CD4-positive, CD25-positive, alpha-beta regulatory T cell (primary cell): ENCODE data around the gene CYP2C8. TPM values are rescaled to one million over a fixed set of nuclear protein-coding genes. Genes with fewer than 3 reads are reported as not detected.
"Not testable (repeated sequence)": the region's sequence is repeated elsewhere in the genome, so short reads cannot be mapped to it uniquely, and the experiment has no call there.

ENCODE experiments used
- ATAC-seq, 2 donors: fragments of 150-1000 bp; cut with Tn5 transposase; one replicate each; pipeline ENCODE4 v1.10.0; 2021; ENCODE audit warnings: low read depth in 2 of 2, moderate number of reproducible peaks in 2 of 2, moderate library complexity in 1 of 2
- DNase-seq, 3 donors: peaks; one replicate each; pipeline versions ENCODE4 v3.0.0 to v3.0.0-alpha.2; 2012 to 2022; ENCODE audit warnings: mixed read lengths in 1 of 3
- H3K27ac ChIP-seq: one replicate; pipeline ENCODE4 v1.7.0; 2013; ENCODE audit warnings: mild to moderate bottlenecking, low read length; ENCODE audit not compliant: insufficient read depth, poor library complexity, severe bottlenecking
- H3K27me3 ChIP-seq: one replicate; pipeline ENCODE4 v1.7.0; 2013; ENCODE audit warnings: low read length; ENCODE audit not compliant: control insufficient read depth, insufficient read depth
- H3K36me3 ChIP-seq: one replicate; pipeline ENCODE4 v1.7.0; 2013; ENCODE audit warnings: mild to moderate bottlenecking, low read length, moderate library complexity; ENCODE audit not compliant: control insufficient read depth, insufficient read depth
- H3K4me1 ChIP-seq: 2 replicates; pipeline ENCODE4 v1.7.0; 2013; ENCODE audit warnings: mild to moderate bottlenecking, low read length; ENCODE audit not compliant: insufficient read depth, control insufficient read depth, poor library complexity, severe bottlenecking
- H3K4me3 ChIP-seq: one replicate; pipeline ENCODE4 v1.7.0; 2013; ENCODE audit warnings: low read depth, mild to moderate bottlenecking, low read length, moderate library complexity
- H3K9me3 ChIP-seq, 2 experiments: 1 replicate in 1 of 2; 2 replicates in 1 of 2; pipeline ENCODE4 v1.7.0; 2013; ENCODE audit warnings: low read length in 2 of 2, mild to moderate bottlenecking in 1 of 2, moderate library complexity in 1 of 2; ENCODE audit not compliant: control insufficient read depth in 2 of 2
- H3K27ac Mint-ChIP-seq, 3 donors: one replicate each; pipeline ENCODE4 v1.8.0; 2020 to 2022; ENCODE audit warnings: mild to moderate bottlenecking in 3 of 3, mixed read lengths in 3 of 3, moderate library complexity in 2 of 3
- H3K27me3 Mint-ChIP-seq: one replicate; pipeline ENCODE4 v1.8.0; 2022; ENCODE audit warnings: mild to moderate bottlenecking, mixed read lengths
- H3K36me3 Mint-ChIP-seq: one replicate; pipeline ENCODE4 v1.8.0; 2020; ENCODE audit warnings: mixed read lengths
- H3K4me1 Mint-ChIP-seq, 4 donors: one replicate each; pipeline ENCODE4 v1.8.0; 2020 to 2022; ENCODE audit warnings: mixed read lengths in 4 of 4, mild to moderate bottlenecking in 1 of 4
- H3K4me3 Mint-ChIP-seq, 4 donors: one replicate each; pipeline ENCODE4 v1.8.0; 2020 to 2022; ENCODE audit warnings: mild to moderate bottlenecking in 4 of 4, mixed read lengths in 4 of 4, moderate library complexity in 3 of 4
- H3K9me3 Mint-ChIP-seq, 7 donors: one replicate each; pipeline ENCODE4 v1.8.0; 2020 to 2022; ENCODE audit warnings: mixed read lengths in 7 of 7, mild to moderate bottlenecking in 3 of 7, moderate library complexity in 2 of 7
- polyA plus RNA-seq, 4 donors: library from polyadenylated mRNA; unstranded; fragments of 300-500 nt; fragmentation: Illumina TruSeq; gene quantifications; one replicate each; pipeline ENCODE4 v1.2.3, GENCODE V29; 2021
- total RNA-seq: library from RNA; stranded (reverse); gene quantifications from one replicate; pipeline ENCODE4 v1.2.3, GENCODE V29; 2022

The CYP2C8 gene
- not detected for total RNA-seq
- not detected for polyA plus RNA-seq

- no peaks in the 10 kb centered on the region for H3K36me3 Mint-ChIP-seq
- H3K4me1 Mint-ChIP-seq = no peaks in the 10 kb centered on the region
- no peak within 1 kb of the TSS for H3K4me3 ChIP-seq
- DNase-seq (no peak), ATAC-seq (no peak)
- H3K27ac Mint-ChIP-seq = no peak within 1 kb of the TSS
- no peaks in the 10 kb centered on the region for H3K27me3 Mint-ChIP-seq
- H3K36me3 ChIP-seq = no peaks in the 10 kb centered on the region
- peaks cover 0 to 2% (median 0%) of the 10 kb centered on the region in 7 donors for H3K9me3 Mint-ChIP-seq
- no peak within 1 kb of the TSS for H3K4me3 Mint-ChIP-seq
- H3K9me3 ChIP-seq = no peaks in the 10 kb centered on the region
- no peaks in the 10 kb centered on the region for H3K4me1 ChIP-seq
- no peak within 1 kb of the TSS for H3K27ac ChIP-seq
- no peaks in the 10 kb centered on the region for H3K27me3 ChIP-seq
Observed at GRCh38 chr10:95069286-95069685, at the start of gene CYP2C8. Gene CYP2C8 (minus strand): TSS chr10:95069497. CDS start chr10:95069402, 95 bp downstream.

- Mint-ChIP-seq H3K9me3 (peaks cover 0 to 36% (median 7%) of the 10 kb centered on the region in 7 donors), H3K36me3 (no peaks in the 10 kb centered on the region), H3K4me3 (no peak overlapping the region), H3K27me3 (peaks cover 4% of the 10 kb centered on the region), H3K27ac (no peak overlapping the region), H3K4me1 (no peaks in the 10 kb centered on the region)
- Histone ChIP-seq H3K4me3 (no peak overlapping the region), H3K27ac (no peak overlapping the region), H3K9me3 (no peaks in the 10 kb centered on the region), H3K36me3 (no peaks in the 10 kb centered on the region), H3K4me1 (no peaks in the 10 kb centered on the region), H3K27me3 (no peaks in the 10 kb centered on the region)
- ATAC-seq (no peak), DNase-seq (no peak)
Observed at GRCh38 chr10:95116869-95117269, 47.6 kb upstream of the CYP2C8 start.

- not testable (repeated sequence) for H3K4me1 ChIP-seq, H3K27ac ChIP-seq, H3K27ac Mint-ChIP-seq, DNase-seq, H3K36me3 ChIP-seq, H3K27me3 ChIP-seq, H3K4me3 ChIP-seq, H3K9me3 ChIP-seq, ATAC-seq, H3K27me3 Mint-ChIP-seq, H3K4me3 Mint-ChIP-seq, H3K4me1 Mint-ChIP-seq, H3K36me3 Mint-ChIP-seq
- peaks cover 0 to 17% (median 2%) of the 10 kb centered on the region in 7 donors for H3K9me3 Mint-ChIP-seq
Observed at GRCh38 chr10:95110823-95111222, 41.5 kb upstream of the CYP2C8 start.

- Histone ChIP-seq H3K9me3 (no peaks in the 10 kb centered on the region), H3K4me3 (no peak overlapping the region), H3K36me3 (no peaks in the 10 kb centered on the region), H3K27me3 (no peaks in the 10 kb centered on the region), H3K4me1 (no peaks in the 10 kb centered on the region), H3K27ac (no peak overlapping the region)
- Mint-ChIP-seq H3K27me3 (peaks cover 4% of the 10 kb centered on the region), H3K4me1 (no peaks in the 10 kb centered on the region), H3K27ac (no peak overlapping the region), H3K36me3 (no peaks in the 10 kb centered on the region), H3K9me3 (peaks cover 0 to 2% (median 0%) of the 10 kb centered on the region in 7 donors), H3K4me3 (no peak overlapping the region)
- no peak for DNase-seq
- ATAC-seq = no peak
Observed at GRCh38 chr10:95097805-95098204, 28.5 kb upstream of the CYP2C8 start.

- Histone ChIP-seq H3K9me3 (no peaks in the 10 kb centered on the region), H3K27me3 (no peaks in the 10 kb centered on the region), H3K36me3 (no peaks in the 10 kb centered on the region), H3K4me1 (no peaks in the 10 kb centered on the region), H3K27ac (no peak overlapping the region), H3K4me3 (no peak overlapping the region)
- no peak for DNase-seq
- H3K4me1 Mint-ChIP-seq = no peaks in the 10 kb centered on the region
- H3K4me3 Mint-ChIP-seq = no peak overlapping the region
- ATAC-seq = no peak
- H3K27me3 Mint-ChIP-seq = peaks cover 4% of the 10 kb centered on the region
- H3K36me3 Mint-ChIP-seq = no peaks in the 10 kb centered on the region
- H3K9me3 Mint-ChIP-seq = peaks cover 0 to 3% (median 0%) of the 10 kb centered on the region in 7 donors
- H3K27ac Mint-ChIP-seq = no peak overlapping the region
Observed at GRCh38 chr10:95096143-95096542, 26.8 kb upstream of the CYP2C8 start.

- H3K27me3 ChIP-seq, H3K4me3 ChIP-seq, H3K36me3 ChIP-seq, H3K4me1 ChIP-seq, H3K4me3 Mint-ChIP-seq, H3K36me3 Mint-ChIP-seq, H3K9me3 ChIP-seq, H3K27ac ChIP-seq, H3K4me1 Mint-ChIP-seq, H3K9me3 Mint-ChIP-seq, H3K27ac Mint-ChIP-seq, DNase-seq, ATAC-seq, H3K27me3 Mint-ChIP-seq: not testable (repeated sequence)
Observed at GRCh38 chr10:95079626-95080025, 10.3 kb upstream of the CYP2C8 start.

- no peak overlapping the region for H3K4me3 ChIP-seq
- H3K9me3 ChIP-seq = no peaks in the 10 kb centered on the region
- no peaks in the 10 kb centered on the region for H3K36me3 Mint-ChIP-seq
- H3K9me3 Mint-ChIP-seq = peaks cover 0 to 4% (median 0%) of the 10 kb centered on the region in 7 donors
- H3K27me3 ChIP-seq = no peaks in the 10 kb centered on the region
- no peak for DNase-seq
- no peak for ATAC-seq
- H3K27me3 Mint-ChIP-seq = no peaks in the 10 kb centered on the region
- H3K27ac ChIP-seq = no peak overlapping the region
- H3K4me1 Mint-ChIP-seq = no peaks in the 10 kb centered on the region
- no peak overlapping the region for H3K4me3 Mint-ChIP-seq
- H3K36me3 ChIP-seq = no peaks in the 10 kb centered on the region
- no peak overlapping the region for H3K27ac Mint-ChIP-seq
- no peaks in the 10 kb centered on the region for H3K4me1 ChIP-seq
Observed at GRCh38 chr10:95077556-95077955, 8.3 kb upstream of the CYP2C8 start.

- H3K4me3 Mint-ChIP-seq = no peak overlapping the region
- Histone ChIP-seq H3K36me3 (no peaks in the 10 kb centered on the region), H3K27ac (no peak overlapping the region), H3K9me3 (no peaks in the 10 kb centered on the region), H3K4me3 (no peak overlapping the region), H3K27me3 (no peaks in the 10 kb centered on the region), H3K4me1 (no peaks in the 10 kb centered on the region)
- no peaks in the 10 kb centered on the region for H3K27me3 Mint-ChIP-seq
- no peak overlapping the region for H3K27ac Mint-ChIP-seq
- no peak for ATAC-seq
- no peaks in the 10 kb centered on the region for H3K4me1 Mint-ChIP-seq
- DNase-seq = no peak
- H3K9me3 Mint-ChIP-seq = peaks cover 0 to 2% (median 0%) of the 10 kb centered on the region in 7 donors
- H3K36me3 Mint-ChIP-seq = no peaks in the 10 kb centered on the region
Observed at GRCh38 chr10:95071107-95071660, 1.9 kb upstream of the CYP2C8 start.
